GM19395 (cell line): ENCODE results near the gene ELMO1.

Source experiments
- ATAC-seq: cut with Tn5 transposase; IDR thresholded peaks from one replicate; pipeline ENCODE4 v1.9.1; 2021; ENCODE audit warnings: mild to moderate bottlenecking, moderate library complexity; ENCODE audit not compliant: unreplicated experiment

The ELMO1 gene

GRCh38 chr7:37198906-37199485, 249.7 kb downstream of the ELMO1 start:
- ATAC-seq: peak; percentile 64

- ATAC-seq: no peak
These were observed 250.4 kb downstream of the ELMO1 start for GRCh38 chr7:37198041-37198905.

- no peak for ATAC-seq
These were observed 251.6 kb downstream of the ELMO1 start for GRCh38 chr7:37197108-37197507.

- no peak for ATAC-seq
These were observed 252.0 kb downstream of the ELMO1 start for GRCh38 chr7:37196676-37197075.

- no peak for ATAC-seq
These were observed 253.3 kb downstream of the ELMO1 start for GRCh38 chr7:37195388-37195787.

GRCh38 chr7:37194943-37195342, 253.7 kb downstream of the ELMO1 start:
- ATAC-seq: no peak

- no peak for ATAC-seq
These were observed 254.9 kb downstream of the ELMO1 start for GRCh38 chr7:37193775-37194135.

GRCh38 chr7:37193087-37193774, 255.4 kb downstream of the ELMO1 start:
- ATAC-seq: no peak

- no peak for ATAC-seq
These were observed 256.9 kb downstream of the ELMO1 start for GRCh38 chr7:37191797-37192196.

- no peak for ATAC-seq
These were observed 261.5 kb downstream of the ELMO1 start for GRCh38 chr7:37187179-37187578.

- no peak for ATAC-seq
These were observed 261.9 kb downstream of the ELMO1 start for GRCh38 chr7:37186753-37187152.

- ATAC-seq: no peak
These were observed 267.1 kb downstream of the ELMO1 start for GRCh38 chr7:37181550-37181932.

- ATAC-seq: no peak
These were observed 267.7 kb downstream of the ELMO1 start for GRCh38 chr7:37180828-37181549.

GRCh38 chr7:37176079-37176478, 272.6 kb downstream of the ELMO1 start:
- ATAC-seq: no peak

- ATAC-seq: no peak
These were observed 274.2 kb downstream of the ELMO1 start for GRCh38 chr7:37174460-37174859.

GRCh38 chr7:37173670-37174069, 275.0 kb downstream of the ELMO1 start:
- no peak for ATAC-seq

- no peak for ATAC-seq
These were observed 286.6 kb downstream of the ELMO1 start for GRCh38 chr7:37162106-37162505.

GRCh38 chr7:37160656-37161055, 288.0 kb downstream of the ELMO1 start:
- ATAC-seq: no peak

- no peak for ATAC-seq
These were observed 295.3 kb downstream of the ELMO1 start for GRCh38 chr7:37153376-37153775.

GRCh38 chr7:37151741-37152413, 296.8 kb downstream of the ELMO1 start:
- ATAC-seq: no peak

- no peak for ATAC-seq
These were observed 297.8 kb downstream of the ELMO1 start for GRCh38 chr7:37150856-37151255.
